Bronchus fibroblast of lung (primary cell): ENCODE data around the gene DHX8. TPM values are rescaled to one million over a fixed set of nuclear protein-coding genes. Genes with fewer than 3 reads are reported as not detected.

ENCODE experiments used
- total RNA-seq: library from RNA; depleted of rRNA; stranded (reverse); fragments of >200 nt; gene quantifications from 2 replicates; pipeline ENCODE4 v1.2.3, GENCODE V29; 2015

The DHX8 gene
- 26.9 and 101 TPM in 2 replicates for total RNA-seq

DNA sequence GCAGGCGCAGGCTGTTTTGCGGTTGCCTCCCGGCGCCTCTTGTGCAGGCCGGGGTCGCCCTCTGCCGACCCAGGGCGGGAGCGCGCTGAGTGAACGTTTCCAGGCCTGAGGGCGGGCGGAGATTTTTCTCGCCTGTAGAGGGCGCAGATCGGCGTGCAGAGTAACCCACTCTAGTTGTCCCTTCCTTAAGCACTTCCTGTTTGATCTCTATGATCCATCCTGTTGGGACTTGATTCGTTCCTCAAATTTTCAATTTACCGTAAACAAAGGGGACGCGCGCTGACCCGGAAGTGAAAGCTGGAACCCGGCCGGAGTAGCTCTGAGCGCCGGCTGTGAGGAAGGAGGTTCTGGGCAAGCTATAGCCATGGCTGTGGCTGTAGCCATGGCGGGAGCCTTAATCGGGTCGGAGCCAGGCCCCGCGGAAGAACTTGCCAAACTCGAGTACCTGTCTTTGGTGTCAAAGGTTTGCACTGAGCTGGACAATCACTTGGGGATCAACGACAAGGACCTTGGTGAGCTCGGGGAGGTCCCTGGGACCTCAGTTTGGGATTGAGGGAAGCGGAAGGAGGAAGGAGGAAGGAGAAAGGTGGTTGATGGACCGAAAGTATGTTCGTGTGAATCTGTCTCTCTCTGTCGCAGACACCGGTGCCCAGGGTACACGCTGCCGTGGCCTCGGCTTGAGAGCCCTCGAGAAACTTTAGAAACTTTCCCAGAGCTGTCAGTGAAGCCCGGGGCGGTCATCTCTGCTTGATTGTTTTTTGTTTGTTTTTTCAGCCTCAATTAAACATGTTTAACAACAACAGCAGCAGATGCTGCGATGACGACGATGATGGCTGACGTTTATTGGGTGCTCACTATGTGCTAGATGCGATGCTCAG is at the start of gene DHX8:
TSS of gene DHX8 (plus strand) at position 302 of the 878 bp plus-strand sequence. CDS start at position 365, 63 bp downstream.

DNA sequence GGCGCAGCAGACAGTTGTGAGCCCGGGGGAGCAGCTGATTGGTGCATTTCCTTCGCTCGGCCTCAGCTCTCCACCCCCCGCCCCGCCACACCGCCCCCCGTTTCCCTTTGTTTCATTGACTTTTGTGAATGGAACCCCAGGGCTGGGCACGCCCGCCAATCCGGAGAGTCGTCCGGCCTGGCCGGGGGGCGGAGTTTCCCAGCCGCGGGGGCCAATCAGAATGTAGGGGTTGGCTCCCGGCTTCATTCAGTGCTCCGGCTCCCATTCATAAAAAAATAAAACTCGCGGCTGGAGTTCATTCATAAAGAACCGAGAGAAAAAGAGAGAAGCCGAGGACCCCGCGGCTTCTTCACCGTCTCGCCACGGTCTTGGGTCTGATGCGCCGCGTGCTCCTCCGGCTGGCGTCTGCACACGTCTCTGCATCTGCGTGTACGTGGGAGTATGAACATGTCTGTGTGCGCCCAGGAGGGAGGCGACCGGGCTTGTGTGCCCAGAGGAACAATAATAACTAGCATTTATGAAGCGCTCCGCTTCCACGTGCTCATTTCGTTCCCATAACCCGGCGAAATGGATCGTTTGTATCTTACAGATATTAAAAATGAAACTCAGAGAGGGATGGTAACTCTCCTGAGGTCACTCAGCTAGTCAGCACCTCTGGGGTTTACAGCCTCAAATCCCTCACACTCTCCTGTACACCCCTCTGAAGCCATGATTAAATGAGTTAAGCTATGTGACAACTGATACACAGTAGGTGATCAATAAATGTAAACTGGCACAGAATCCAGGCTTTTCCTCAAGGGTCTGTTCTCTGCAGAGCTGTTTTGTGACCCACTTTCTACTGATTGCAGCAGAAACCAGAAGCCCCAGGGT is 62.8 kb downstream of the DHX8 start, which contains the start of gene ETV4:
TSS of gene ETV4 (minus strand) at position 22 of the 870 bp plus-strand sequence. CDS start 723 bp downstream, outside the sequence.

Other genes with a start within 250 kb of the DHX8 start
- not detected in 2 replicates for gene RNU2-1, start 250.0 kb upstream of the DHX8 start, total RNA-seq
- gene ARL4D, start 85.0 kb upstream of the DHX8 start, total RNA-seq: 8.8 and 11.1 TPM in 2 replicates
- gene ETV4, start 62.4 kb downstream of the DHX8 start, total RNA-seq: 21.4 and 22.0 TPM in 2 replicates
- gene MEOX1, start 177.9 kb downstream of the DHX8 start, total RNA-seq: not detected in 2 replicates